ENCODE measurements around the gene CARD8.
"Not testable (repeated sequence)": the region's sequence is repeated elsewhere in the genome, so short reads cannot be mapped to it uniquely, and the experiment has no call there.

The CARD8 gene

GRCh38 chr19:48255376-48256303 is at the start of gene CARD8:
TSS of gene CARD8 (minus strand) at chr19:48255912. CDS start at chr19:48241020, 14,892 bp downstream.
- peak; percentile 74 to 92 for DNase-seq

GRCh38 chr19:48303866-48304265 is 48.2 kb upstream of the CARD8 start:
- DNase-seq: no peak

GRCh38 chr19:48303367-48303766 is 47.7 kb upstream of the CARD8 start:
- no peak for DNase-seq

- peak; percentile 34 to 74 for DNase-seq
Measured at GRCh38 chr19:48302600-48302959, 46.9 kb upstream of the CARD8 start.

- no peak for DNase-seq
Measured at GRCh38 chr19:48301886-48302599, 46.3 kb upstream of the CARD8 start.

- no peak for DNase-seq
Measured at GRCh38 chr19:48297975-48298374, 42.3 kb upstream of the CARD8 start.

- no peak for DNase-seq
Measured at GRCh38 chr19:48296963-48297734, 41.4 kb upstream of the CARD8 start.

- no peak for DNase-seq
Measured at GRCh38 chr19:48295458-48295857, 39.7 kb upstream of the CARD8 start.

GRCh38 chr19:48292798-48293197 is 37.1 kb upstream of the CARD8 start:
- no peak for DNase-seq

- not testable (repeated sequence) for DNase-seq
Measured at GRCh38 chr19:48291489-48291815, 35.7 kb upstream of the CARD8 start.

GRCh38 chr19:48290771-48291488 is 35.2 kb upstream of the CARD8 start:
- peak; percentile 53 to 86 for DNase-seq

- peak; percentile 12 to 67 for DNase-seq
Measured at GRCh38 chr19:48290401-48290770, 34.7 kb upstream of the CARD8 start.

GRCh38 chr19:48287748-48288147 is 32.0 kb upstream of the CARD8 start:
- DNase-seq: no peak

GRCh38 chr19:48284896-48285295 is 29.2 kb upstream of the CARD8 start:
- no peak for DNase-seq

GRCh38 chr19:48283908-48284307 is 28.2 kb upstream of the CARD8 start:
- DNase-seq: no peak

GRCh38 chr19:48279747-48280146 is 24.0 kb upstream of the CARD8 start:
- DNase-seq: no peak

GRCh38 chr19:48274938-48275337 is 19.2 kb upstream of the CARD8 start:
- no peak for DNase-seq

- no peak for DNase-seq
Measured at GRCh38 chr19:48274173-48274572, 18.5 kb upstream of the CARD8 start.

- peak; percentile 59 to 76 for DNase-seq
Measured at GRCh38 chr19:48271531-48272151, 15.9 kb upstream of the CARD8 start.

GRCh38 chr19:48269617-48270026 is 13.9 kb upstream of the CARD8 start:
- not testable (repeated sequence) for DNase-seq

- peak in 1 of 2 experiments; percentile 23 for DNase-seq
Measured at GRCh38 chr19:48265326-48265725, 9.6 kb upstream of the CARD8 start.

- not testable (repeated sequence) for DNase-seq
Measured at GRCh38 chr19:48260359-48260714, 4.6 kb upstream of the CARD8 start.
